HEK293T (cell line): ENCODE measurements around the gene APBA2.

ENCODE experiments used
- CTCF ChIA-PET: fragments of 350-600 bp; formaldehyde crosslinking; extraction: SDS; loops from one replicate; lab custom pipeline; 2021; ENCODE audit warnings: antibody characterized with exemption, inconsistent platforms; lab: Yijun Ruan, JAX
- POLR2A ChIA-PET: fragments of 350-600 bp; formaldehyde crosslinking; extraction: SDS; loops from one replicate; lab custom pipeline; 2020; ENCODE audit warnings: antibody characterized with exemption, inconsistent platforms; lab: Yijun Ruan, JAX
- DNase-seq: peaks from one replicate; pipeline ENCODE4 v3.0.0; 2012; ENCODE audit warnings: mixed read lengths; ENCODE audit errors: extremely low spot score
- ARNT ChIP-seq: fragments of 450-650 bp; IDR thresholded peaks from 2 replicates; pipeline ENCODE4 v1.6.1; 2017; ENCODE audit warnings: mild to moderate bottlenecking
- BHLHE40 ChIP-seq: fragments of 450-650 bp; IDR thresholded peaks from 2 replicates; pipeline ENCODE4 v1.6.1; 2016; ENCODE audit warnings: mild to moderate bottlenecking, moderate library complexity, borderline replicate concordance
- CTBP1 ChIP-seq: fragments of 450-650 bp; IDR thresholded peaks from 2 replicates; pipeline ENCODE4 v1.6.1; 2016; ENCODE audit warnings: borderline replicate concordance
- ELF4 ChIP-seq: fragments of 450-650 bp; IDR thresholded peaks from 2 replicates; pipeline ENCODE4 v1.6.1; 2017; ENCODE audit warnings: antibody characterized with exemption
- FOXA1 ChIP-seq: fragments of 450-650 bp; IDR thresholded peaks from 2 replicates; pipeline ENCODE4 v1.6.1; 2016; ENCODE audit warnings: mild to moderate bottlenecking
- FOXK2 ChIP-seq: fragments of 450-650 bp; IDR thresholded peaks from 2 replicates; pipeline ENCODE4 v1.6.1; 2016; ENCODE audit warnings: mild to moderate bottlenecking
- FOXM1 ChIP-seq: fragments of 450-650 bp; IDR thresholded peaks from 2 replicates; pipeline ENCODE4 v1.6.1; 2017; ENCODE audit warnings: mild to moderate bottlenecking, borderline replicate concordance
- HDGF ChIP-seq: fragments of 450-650 bp; IDR thresholded peaks from 2 replicates; pipeline ENCODE4 v1.6.1; 2017; ENCODE audit warnings: antibody characterized with exemption, borderline replicate concordance
- L3MBTL2 ChIP-seq: fragments of 450-650 bp; conservative IDR thresholded peaks from 2 replicates; pipeline ENCODE4 v1.6.1; 2016; ENCODE audit warnings: mild to moderate bottlenecking
- LEF1 ChIP-seq: fragments of 450-650 bp; IDR thresholded peaks from 2 replicates; pipeline ENCODE4 v1.6.1; 2017; ENCODE audit warnings: mild to moderate bottlenecking, borderline replicate concordance
- NFRKB ChIP-seq: fragments of 450-650 bp; IDR thresholded peaks from 2 replicates; pipeline ENCODE4 v1.6.1; 2016; ENCODE audit warnings: mild to moderate bottlenecking, moderate library complexity
- PKNOX1 ChIP-seq: fragments of 450-650 bp; IDR thresholded peaks from 2 replicates; pipeline ENCODE4 v1.6.1; 2016
- SP1 ChIP-seq: fragments of 450-650 bp; IDR thresholded peaks from 2 replicates; pipeline ENCODE4 v1.6.1; 2017
- SUZ12 ChIP-seq: fragments of 450-650 bp; IDR thresholded peaks from 2 replicates; pipeline ENCODE4 v1.6.1; 2016; ENCODE audit warnings: mild to moderate bottlenecking
- TARDBP ChIP-seq: fragments of 450-650 bp; IDR thresholded peaks from 2 replicates; pipeline ENCODE4 v1.6.1; 2016
- ZNF384 ChIP-seq: fragments of 450-650 bp; IDR thresholded peaks from 2 replicates; pipeline ENCODE4 v1.6.1; 2016

Gene APBA2

DNA sequence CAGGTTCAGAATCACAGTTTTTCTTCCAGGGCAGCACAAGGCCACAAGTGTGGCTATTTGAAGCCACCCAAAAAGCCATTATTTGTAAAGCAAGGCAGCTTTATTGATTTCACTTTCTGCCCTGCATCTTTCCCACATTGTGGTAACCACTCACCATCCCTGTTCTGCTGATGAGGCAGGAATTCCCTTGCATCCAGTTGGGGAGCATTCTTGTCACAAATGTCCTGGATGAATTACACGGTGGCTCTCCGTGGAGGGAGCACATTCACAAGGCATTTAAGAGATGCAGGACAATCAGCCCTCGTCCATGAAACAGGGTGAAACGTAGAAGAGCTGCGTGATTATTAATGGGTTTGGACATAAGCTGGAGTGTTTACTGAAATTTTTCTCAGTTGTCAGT is 111.2 kb downstream of the APBA2 start:
- no peak for DNase-seq
- TF ChIP-seq TARDBP (no peak), L3MBTL2 (no peak), FOXK2 (no peak), HDGF (no peak), FOXA1 (no peak), BHLHE40 (no peak), PKNOX1 (no peak), LEF1 (no peak), ELF4 (no peak), SUZ12 (no peak), CTBP1 (no peak), ZNF384 (no peak), FOXM1 (no peak), NFRKB (no peak)
- ChIA-PET CTCF (no interaction called here), POLR2A (no interaction called here)

GRCh38 chr15:28997791-28998190 is 112.0 kb downstream of the APBA2 start:
- ChIA-PET POLR2A (no interaction called here), CTCF (no interaction called here)
- no peak for DNase-seq
- TF ChIP-seq ELF4: no peak
- TF ChIP-seq SUZ12: no peak
- TF ChIP-seq TARDBP: no peak
- TF ChIP-seq ARNT: no peak

DNA sequence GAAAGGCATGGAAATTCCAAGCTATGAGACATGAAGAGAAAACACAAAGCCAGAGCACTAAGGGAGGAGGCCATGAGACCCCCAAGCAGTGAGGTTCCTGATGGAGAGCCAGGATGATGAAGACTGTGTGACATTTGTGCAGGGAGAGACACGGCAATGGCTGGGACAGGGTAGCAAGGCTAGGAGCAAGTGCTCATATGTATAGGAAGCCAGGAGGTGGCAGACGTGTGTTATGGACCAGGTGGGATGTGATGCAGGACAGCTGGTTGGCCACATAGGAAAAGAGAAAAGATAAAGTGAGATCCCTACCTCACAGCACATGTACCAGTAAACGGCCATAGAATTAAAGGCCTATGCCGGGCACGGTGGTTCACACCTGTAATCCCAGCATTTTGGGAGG is 112.7 kb downstream of the APBA2 start:
- CTCF ChIA-PET: no interaction called here
- POLR2A ChIA-PET: no interaction called here
- no peak for TF ChIP-seq SP1
- TF ChIP-seq BHLHE40: no peak
- no peak for TF ChIP-seq ARNT
- TF ChIP-seq L3MBTL2: no peak
- no peak for TF ChIP-seq NFRKB
- no peak for TF ChIP-seq TARDBP
- no peak for TF ChIP-seq FOXA1
- no peak for TF ChIP-seq PKNOX1
- TF ChIP-seq HDGF: no peak
- no peak for TF ChIP-seq FOXM1
- TF ChIP-seq ZNF384: no peak
- TF ChIP-seq CTBP1: no peak
- TF ChIP-seq LEF1: no peak
- no peak for TF ChIP-seq FOXK2
- no peak for TF ChIP-seq SUZ12
- no peak for TF ChIP-seq ELF4
- no peak for DNase-seq

DNA sequence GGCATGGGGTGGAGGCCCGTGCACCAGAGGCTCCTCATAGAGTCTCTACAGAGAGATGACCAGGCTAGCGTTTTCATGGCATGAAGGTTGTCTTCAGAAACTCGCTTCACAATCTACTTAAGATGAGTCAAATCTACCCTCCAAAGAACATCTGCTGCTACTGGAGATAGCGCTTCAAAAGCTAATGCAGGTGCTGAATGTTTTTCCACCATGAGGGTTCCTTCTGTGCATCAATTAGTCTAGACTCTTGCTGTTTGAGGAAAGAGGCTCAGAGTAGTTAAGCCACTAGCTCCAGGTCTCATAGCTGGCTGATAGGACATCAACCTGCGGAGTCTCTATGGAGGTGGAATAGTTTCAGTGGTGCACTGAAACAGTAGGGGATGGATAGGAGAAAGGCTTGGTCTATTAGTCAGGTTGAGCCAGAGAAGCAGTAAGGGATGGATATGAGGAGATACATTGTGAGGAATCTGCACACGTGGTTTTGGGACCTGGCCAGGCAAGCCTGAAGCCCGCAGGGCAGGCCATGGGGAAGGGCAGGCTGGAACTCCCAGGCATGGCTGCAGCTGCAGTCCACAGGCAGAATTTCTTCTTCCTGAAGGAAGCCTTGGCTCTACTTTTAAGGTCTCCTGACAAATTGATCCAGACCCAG is 117.5 kb downstream of the APBA2 start:
- ChIA-PET POLR2A (no interaction called here), CTCF (no interaction called here)
- no peak for DNase-seq
- no peak for TF ChIP-seq FOXK2
- TF ChIP-seq FOXM1: no peak
- TF ChIP-seq FOXA1: no peak

DNA sequence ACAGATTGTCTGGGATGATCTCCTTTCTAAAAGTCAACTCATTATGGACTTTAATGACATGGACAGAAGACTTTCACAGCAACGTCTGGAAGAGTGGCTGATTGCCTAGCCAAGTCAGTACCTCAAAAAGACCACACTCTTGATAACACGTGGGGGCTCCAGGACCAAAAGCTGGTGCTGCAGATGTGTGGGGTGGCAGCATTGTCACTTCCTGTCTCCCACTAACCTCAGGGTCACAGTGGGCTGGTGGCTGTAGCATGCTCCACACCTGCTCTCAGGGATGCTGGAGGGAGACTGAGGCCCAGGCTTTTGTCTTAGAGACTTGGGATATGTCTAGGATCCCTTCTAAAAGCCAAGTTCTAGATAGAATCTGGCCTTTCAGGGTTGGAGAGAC is 118.1 kb downstream of the APBA2 start:
- POLR2A ChIA-PET: no interaction called here
- no peak for TF ChIP-seq PKNOX1
- no peak for DNase-seq
- CTCF ChIA-PET: no interaction called here

DNA sequence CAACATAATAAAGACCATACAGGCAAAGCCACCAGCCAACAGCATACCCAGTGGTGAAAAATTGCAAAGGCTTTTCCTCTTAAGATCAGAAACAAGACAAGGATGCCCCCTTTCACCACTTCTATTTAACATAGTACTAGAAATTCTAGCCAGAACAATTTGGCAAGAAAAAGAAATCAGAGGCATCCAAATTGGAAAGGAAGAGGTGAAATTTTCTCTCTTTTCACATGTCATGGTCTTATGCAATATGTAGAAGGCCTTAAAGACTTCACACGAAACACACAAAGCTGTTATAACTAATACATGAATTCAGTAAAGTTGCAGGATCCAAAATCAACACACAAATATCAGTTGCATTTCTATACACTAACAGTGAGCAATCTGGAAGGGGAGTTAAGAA is 120.2 kb downstream of the APBA2 start:
- CTCF ChIA-PET: no interaction called here
- TF ChIP-seq ZNF384 (no peak), TARDBP (no peak), ARNT (no peak), PKNOX1 (no peak), FOXM1 (no peak), BHLHE40 (no peak), HDGF (no peak), NFRKB (no peak), FOXA1 (no peak), L3MBTL2 (no peak), ELF4 (no peak), CTBP1 (no peak), SP1 (no peak), FOXK2 (no peak), SUZ12 (no peak), LEF1 (no peak)
- POLR2A ChIA-PET: no interaction called here
- no peak for DNase-seq

DNA sequence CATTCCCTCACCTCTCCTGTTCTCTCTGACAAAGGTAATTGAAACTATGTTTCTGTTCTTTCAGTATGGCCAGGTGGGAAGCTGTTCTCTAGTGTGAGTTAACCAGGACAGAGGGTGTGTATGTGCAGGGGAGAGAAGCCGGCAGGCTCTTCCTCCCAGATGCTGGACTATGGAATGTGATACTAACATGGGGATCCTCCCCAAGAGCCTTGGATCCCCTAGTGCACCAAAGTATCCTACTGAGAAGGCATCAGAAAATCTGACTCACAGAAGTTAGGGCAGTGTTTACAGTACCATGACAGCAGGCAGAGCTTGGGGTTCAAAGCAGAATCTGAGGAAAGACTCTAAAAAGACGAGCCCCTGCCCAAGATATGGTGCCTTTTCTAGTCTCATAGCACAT is 123.1 kb downstream of the APBA2 start:
- POLR2A ChIA-PET: no interaction called here
- CTCF ChIA-PET: interaction anchor here (0.7 kb wide), 2 partner anchors 26 to 86 kb away, joined by 3 to 6 read pairs; no protein-coding TSS in a partner anchor
- DNase-seq: no peak
- TF ChIP-seq FOXM1 (no peak), PKNOX1 (no peak), HDGF (no peak), FOXA1 (no peak), BHLHE40 (no peak), CTBP1 (no peak), LEF1 (no peak), SUZ12 (no peak), NFRKB (no peak), FOXK2 (no peak), ARNT (no peak), ELF4 (no peak), SP1 (no peak), TARDBP (no peak), ZNF384 (no peak), L3MBTL2 (no peak)
